GM12864 (cell line): ENCODE results near the gene AK8.

Experiments
- DNase-seq: peaks from one replicate; pipeline ENCODE4 v3.0.0-alpha.2; 2011; ENCODE audit warnings: low read depth
- H3K4me3 ChIP-seq: 2 replicates; pipeline ENCODE4 v1.5.1; 2011; ENCODE audit warnings: mild to moderate bottlenecking, low read depth, low read length, control low read depth
- CTCF ChIP-seq: IDR thresholded peaks from 2 replicates; pipeline ENCODE4 v1.5.1; 2011; ENCODE audit warnings: low read depth, mild to moderate bottlenecking, moderate library complexity, low read length, control low read depth, inconsistent platforms; ENCODE audit errors: missing control alignments

AK8 gene

GRCh38 chr9:132861666-132862065 is 16.4 kb downstream of the AK8 start:
- no peak for TF ChIP-seq CTCF
- no peak overlapping the region for H3K4me3 ChIP-seq
- no peak for DNase-seq

- DNase-seq: no peak
- TF ChIP-seq CTCF: no peak
- H3K4me3 ChIP-seq: no peak overlapping the region
Observed at GRCh38 chr9:132858751-132859150, 19.3 kb downstream of the AK8 start.

GRCh38 chr9:132857616-132858342 is 20.3 kb downstream of the AK8 start:
- DNase-seq: no peak
- no peak overlapping the region for H3K4me3 ChIP-seq
- no peak for TF ChIP-seq CTCF

GRCh38 chr9:132857031-132857430 is 21.1 kb downstream of the AK8 start:
- no peak overlapping the region for H3K4me3 ChIP-seq
- no peak for TF ChIP-seq CTCF
- no peak for DNase-seq

- DNase-seq: no peak
- H3K4me3 ChIP-seq: no peak overlapping the region
- no peak for TF ChIP-seq CTCF
Observed at GRCh38 chr9:132855904-132856303, 22.2 kb downstream of the AK8 start.

GRCh38 chr9:132854832-132855231 is 23.3 kb downstream of the AK8 start:
- DNase-seq: no peak
- H3K4me3 ChIP-seq: no peak overlapping the region
- TF ChIP-seq CTCF: no peak

GRCh38 chr9:132853482-132853881 is 24.6 kb downstream of the AK8 start:
- no peak for DNase-seq
- TF ChIP-seq CTCF: no peak
- no peak overlapping the region for H3K4me3 ChIP-seq
